HEK293 (cell line): ENCODE measurements around the gene GPR15.

Experiments used
- CTCF ChIA-PET: fragments of 350-600 bp; formaldehyde crosslinking; extraction: SDS; loops from one replicate; lab custom pipeline; 2021; ENCODE audit warnings: antibody characterized with exemption; lab: Yijun Ruan, JAX
- POLR2A ChIA-PET: fragments of 300-600 bp; formaldehyde crosslinking; extraction: SDS; loops from one replicate; lab custom pipeline; 2020; ENCODE audit warnings: antibody characterized with exemption, inconsistent platforms; lab: Yijun Ruan, JAX
- H3K27ac ChIP-seq: fragments of 200-500 bp; sonication (Bioruptor generic); 2 replicates; pipeline ENCODE4 v1.5.1; 2014; ENCODE audit warnings: low read depth, low read length, control low read depth, inconsistent platforms; ENCODE audit errors: extremely low read depth
- H3K36me3 ChIP-seq, 2 experiments: fragments of 200-500 bp in 1 of 2; sonication (Bioruptor generic) in 1 of 2; 1 replicate in 1 of 2; 2 replicates in 1 of 2; pipeline ENCODE4 v1.5.1; 2014 to 2017; ENCODE audit warnings: inconsistent platforms in 2 of 2, low read length in 2 of 2; ENCODE audit not compliant: control insufficient read depth in 2 of 2, insufficient read depth in 1 of 2
- H3K4me1 ChIP-seq: fragments of 200-500 bp; sonication (Bioruptor generic); 2 replicates; pipeline ENCODE4 v1.5.1; 2014; ENCODE audit warnings: mild to moderate bottlenecking, low read length, inconsistent platforms; ENCODE audit not compliant: control insufficient read depth, insufficient read depth
- H3K4me3 ChIP-seq: 2 replicates; pipeline ENCODE4 v1.5.1; 2011; ENCODE audit warnings: low read depth, mild to moderate bottlenecking, control low read depth, low read length, moderate library complexity
- H3K9me3 ChIP-seq: fragments of 200-500 bp; sonication (Bioruptor generic); 2 replicates; pipeline ENCODE4 v1.5.1; 2014; ENCODE audit warnings: low read depth, low read length, inconsistent platforms; ENCODE audit not compliant: control insufficient read depth, insufficient read depth
- GLI2 ChIP-seq: fragments of 450-650 bp; formaldehyde crosslinking; IDR thresholded peaks from 2 replicates; pipeline ENCODE4; 2017; ENCODE audit warnings: missing biosample characterization, missing genetic modification characterization, low read depth, borderline replicate concordance
- PRDM4 ChIP-seq: fragments of 450-650 bp; formaldehyde crosslinking; IDR thresholded peaks from 2 replicates; pipeline ENCODE4 v1.5.1; 2017; ENCODE audit warnings: missing biosample characterization, missing genetic modification characterization
- ZBTB10 ChIP-seq: fragments of 450-650 bp; formaldehyde crosslinking; IDR thresholded peaks from 2 replicates; pipeline ENCODE4 v1.5.1; 2016; ENCODE audit warnings: missing biosample characterization, missing genetic modification characterization
- ZBTB6 ChIP-seq: fragments of 450-650 bp; formaldehyde crosslinking; IDR thresholded peaks from 2 replicates; pipeline ENCODE4 v1.5.1; 2017; ENCODE audit warnings: missing biosample characterization, missing genetic modification characterization
- ZNF175 ChIP-seq: fragments of 450-650 bp; formaldehyde crosslinking; IDR thresholded peaks from 2 replicates; pipeline ENCODE4 v1.5.1; 2016; ENCODE audit warnings: missing biosample characterization, missing genetic modification characterization
- ZNF248 ChIP-seq: fragments of 450-650 bp; formaldehyde crosslinking; IDR thresholded peaks from 2 replicates; pipeline ENCODE4 v1.5.1; 2017; ENCODE audit warnings: missing biosample characterization, missing genetic modification characterization
- ZNF366 ChIP-seq: fragments of 450-650 bp; formaldehyde crosslinking; conservative IDR thresholded peaks from 2 replicates; pipeline ENCODE4 v1.5.1; 2016; ENCODE audit warnings: missing biosample characterization, missing genetic modification characterization
- ZNF394 ChIP-seq: fragments of 450-650 bp; formaldehyde crosslinking; IDR thresholded peaks from 2 replicates; pipeline ENCODE4 v1.5.1; 2016; ENCODE audit warnings: missing biosample characterization, missing genetic modification characterization, mild to moderate bottlenecking, moderate library complexity, borderline replicate concordance
- ZNF629 ChIP-seq: fragments of 450-650 bp; formaldehyde crosslinking; IDR thresholded peaks from 2 replicates; pipeline ENCODE4 v1.5.1; 2017; ENCODE audit warnings: missing biosample characterization, missing genetic modification characterization
- ZNF660 ChIP-seq: fragments of 450-650 bp; IDR thresholded peaks from 2 replicates; pipeline ENCODE4 v1.5.1; 2018; ENCODE audit warnings: missing biosample characterization, mild to moderate bottlenecking, missing genetic modification characterization

GPR15 gene

GRCh38 chr3:98500019-98500418 lies 31.8 kb upstream of the GPR15 start (continued):
- peak; percentile 16; the same call in 1 of the 2 replicates for TF ChIP-seq PRDM4
- TF ChIP-seq ZNF394: peak; percentile 50; the same call in 1 of the 2 replicates
- peak; percentile 81 for TF ChIP-seq ZNF366
- TF ChIP-seq ZBTB6 (tag by site-specific recombination): no peak
- TF ChIP-seq ZNF175: no peak

- Histone ChIP-seq H3K9me3 (no peaks in the 10 kb centered on the region), H3K4me1 (no peaks in the 10 kb centered on the region), H3K27ac (no peak overlapping the region), H3K36me3 (no peaks in the 10 kb centered on the region)
- no peak for TF ChIP-seq ZNF629 (tag by site-specific recombination)
- TF ChIP-seq, all 188 proteins: peak for 0
- ChIA-PET CTCF (no interaction called here), POLR2A (no interaction called here)
- H3K4me3 ChIP-seq: no peak overlapping the region
Observed at GRCh38 chr3:98501270-98501669, 30.5 kb upstream of the GPR15 start.

GRCh38 chr3:98501863-98502576 lies 29.8 kb upstream of the GPR15 start:
- H3K27ac ChIP-seq: no peak overlapping the region
- H3K4me3 ChIP-seq: no peak overlapping the region
- TF ChIP-seq ZBTB10 (tag by site-specific recombination) (no peak), GLI2 (no peak)
- ChIA-PET CTCF (no interaction called here), POLR2A (no interaction called here)
- no peaks in the 10 kb centered on the region for H3K9me3 ChIP-seq
- no peaks in the 10 kb centered on the region for H3K4me1 ChIP-seq
- no peaks in the 10 kb centered on the region for H3K36me3 ChIP-seq

- H3K4me1 ChIP-seq: no peaks in the 10 kb centered on the region
- H3K36me3 ChIP-seq: no peaks in the 10 kb centered on the region
- H3K9me3 ChIP-seq: no peaks in the 10 kb centered on the region
- no peak overlapping the region for H3K27ac ChIP-seq
- no peak overlapping the region for H3K4me3 ChIP-seq
- POLR2A ChIA-PET: no interaction called here
- TF ChIP-seq ZNF660 (tag by site-specific recombination) (peak; percentile 62; the same call in 1 of the 2 replicates), ZNF248 (tag by site-specific recombination) (no peak)
- CTCF ChIA-PET: no interaction called here
Observed at GRCh38 chr3:98504539-98504938, 27.2 kb upstream of the GPR15 start.
